ENCODE measurements around the gene KIAA1614.

Gene KIAA1614, protein sequence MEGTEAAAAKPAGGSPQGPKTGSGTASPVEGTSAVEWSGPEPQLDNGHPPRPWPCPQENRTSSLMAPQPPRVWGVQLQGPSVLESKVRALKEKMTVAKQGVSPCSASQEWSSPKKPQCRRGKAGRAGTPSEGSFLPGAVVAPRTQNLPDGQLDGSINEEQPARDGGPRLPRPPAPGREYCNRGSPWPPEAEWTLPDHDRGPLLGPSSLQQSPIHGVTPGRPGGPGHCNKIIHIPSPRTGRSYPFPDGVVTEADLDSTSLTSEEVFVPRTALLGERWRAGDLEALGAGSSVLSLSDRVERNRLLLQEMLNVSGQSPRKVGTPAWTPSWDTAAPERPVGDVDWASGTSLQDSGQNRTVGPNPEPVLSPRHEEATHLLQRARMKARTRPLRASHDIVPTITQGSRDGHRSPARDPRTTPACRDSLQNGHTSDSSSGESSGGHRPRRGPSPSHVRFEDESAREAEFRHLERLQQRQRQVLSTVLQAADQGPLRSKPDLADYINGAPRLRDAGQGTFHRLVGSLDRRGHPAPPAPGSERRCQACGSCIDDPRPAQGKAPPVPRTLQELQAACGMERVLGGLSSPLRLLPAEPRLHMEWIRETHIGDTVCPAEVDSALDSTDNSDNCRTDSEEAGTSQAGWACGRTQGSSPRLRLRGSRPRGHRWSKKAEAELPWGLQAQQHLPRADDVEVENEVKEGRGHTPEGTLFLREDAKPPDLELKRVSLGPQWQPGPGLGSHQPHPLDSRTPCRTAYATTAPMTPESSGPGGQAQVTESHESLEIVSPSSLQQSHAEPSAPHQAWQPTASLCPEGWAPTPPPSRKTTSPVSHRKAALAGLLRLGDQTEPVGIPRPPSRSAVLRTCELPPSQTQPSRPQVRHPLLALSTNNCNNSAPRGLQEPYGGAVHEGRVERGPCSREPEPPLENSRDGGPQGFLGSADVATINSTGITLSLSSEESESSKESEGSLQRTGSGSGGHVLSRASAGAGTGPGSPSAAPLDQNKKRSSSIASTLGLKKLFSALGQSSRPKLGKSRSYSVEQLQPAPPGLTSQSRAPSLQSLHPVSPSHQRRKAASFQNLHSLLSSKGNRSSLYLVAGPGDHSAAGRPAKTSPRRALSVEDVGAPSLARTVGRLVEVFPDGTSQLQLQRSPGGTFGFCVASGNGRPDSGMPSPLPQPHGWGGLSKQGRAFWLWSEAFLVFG
- total RNA-seq, result 0.44 to 0.97 (median 0.52) reads per million in 3 donors

DNA sequence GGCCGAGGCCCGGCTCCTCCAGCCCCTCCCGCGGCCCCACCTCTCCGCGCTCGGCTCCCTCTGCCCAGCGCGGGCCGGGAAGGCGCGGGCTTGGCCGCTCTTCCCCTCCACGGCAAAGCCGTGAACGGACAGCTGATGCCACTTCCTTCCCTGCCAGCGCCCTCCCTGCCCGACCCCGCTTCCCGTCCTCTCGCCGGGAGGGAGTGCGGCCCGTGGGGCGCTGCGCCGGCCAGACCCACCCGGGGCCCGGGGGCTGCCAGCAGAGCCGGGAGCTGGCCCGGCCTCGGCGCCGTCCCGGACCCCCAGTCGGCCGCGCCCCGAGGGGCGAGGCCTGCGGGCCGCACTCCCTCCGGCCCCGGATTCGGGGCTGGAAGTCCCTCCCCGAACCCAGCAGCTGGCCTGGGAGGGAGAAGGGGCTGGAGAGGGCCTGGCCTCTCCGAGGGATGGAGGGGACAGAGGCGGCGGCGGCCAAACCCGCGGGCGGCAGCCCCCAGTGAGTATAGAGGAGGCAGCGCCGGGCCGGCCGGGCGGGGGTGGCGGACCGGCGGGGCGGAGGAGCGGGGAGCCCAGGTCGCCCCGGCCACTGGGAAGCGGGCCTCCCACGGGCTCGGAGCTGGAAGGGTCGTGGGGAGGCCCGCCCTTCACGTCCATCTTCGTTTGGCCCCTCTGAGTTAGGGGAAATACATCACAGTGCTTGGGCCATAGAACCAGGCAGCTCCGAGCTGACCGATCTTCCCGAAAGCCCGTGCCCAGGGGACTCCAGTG is at the start of gene KIAA1614:
TSS of gene KIAA1614 (plus strand) at position 97 of the 765 bp plus-strand sequence. CDS start at position 444, 347 bp downstream.
- DNase-seq, result no peak

DNA sequence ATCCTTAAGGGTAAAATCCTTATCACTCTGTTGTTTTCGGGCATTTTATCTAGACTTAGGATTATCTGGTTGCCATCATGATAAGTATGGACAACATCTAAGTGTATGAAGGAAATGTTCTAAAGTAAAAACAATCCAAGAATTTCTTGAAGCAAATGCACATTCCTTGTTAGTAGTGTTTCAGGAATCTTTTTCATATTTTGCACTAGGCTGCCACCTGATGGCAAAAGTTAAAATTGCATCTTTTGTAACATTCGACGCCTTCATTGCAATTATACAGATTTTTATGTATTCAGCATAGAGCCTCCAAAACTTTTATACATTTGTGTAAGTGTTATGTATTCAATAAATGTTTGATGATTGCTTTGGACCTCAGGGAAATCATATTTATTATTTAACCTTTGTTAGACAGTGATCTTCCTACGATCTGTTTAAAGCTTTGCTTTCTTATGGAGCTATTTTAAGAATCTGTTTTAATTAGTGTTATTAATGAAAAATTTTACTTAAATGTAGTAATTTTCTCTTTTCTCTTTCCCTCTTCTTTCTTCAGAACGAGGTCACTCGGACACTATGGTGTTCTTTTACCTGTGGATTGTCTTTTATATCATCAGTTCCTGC is 49.4 kb upstream of the KIAA1614 start:
- no peak for DNase-seq
- Histone ChIP-seq H3K36me3 (ENCODE audit: control insufficient read depth, insufficient read depth, low read length) (peaks cover 12% of the 10 kb centered on the region), H3K27ac (ENCODE audit: insufficient read depth, low read length, poor library complexity, severe bottlenecking) (no peak overlapping the region), H3K4me3 (ENCODE audit: insufficient read depth, low read depth, low read length, poor library complexity, severe bottlenecking) (no peak overlapping the region), H3K9me3 (ENCODE audit: control insufficient read depth, low read length) (no peaks in the 10 kb centered on the region), H3K4me1 (ENCODE audit: control insufficient read depth, insufficient read depth, low read length, poor library complexity, severe bottlenecking) (no peaks in the 10 kb centered on the region), H3K27me3 (replicated peaks; ENCODE audit: control insufficient read depth, insufficient read depth, low read length, poor library complexity, severe bottlenecking) (no peaks in the 10 kb centered on the region)

More for the DNA sequence above, at the start of gene KIAA1614:
- H3K27me3 ChIP-seq (replicated peaks; ENCODE audit: control insufficient read depth, insufficient read depth, low read length, poor library complexity, severe bottlenecking), result peaks cover 14% of the 10 kb centered on the region
- H3K4me1 ChIP-seq (ENCODE audit: control insufficient read depth, insufficient read depth, low read length, poor library complexity, severe bottlenecking), result peaks cover 6% of the 10 kb centered on the region
- H3K27ac ChIP-seq (ENCODE audit: insufficient read depth, low read length, poor library complexity, severe bottlenecking), result no peak within 1 kb of the TSS
- no peaks in the 10 kb centered on the region for H3K36me3 ChIP-seq (ENCODE audit: control insufficient read depth, insufficient read depth, low read length)
- H3K4me3 ChIP-seq (ENCODE audit: insufficient read depth, low read depth, low read length, poor library complexity, severe bottlenecking), result no peak within 1 kb of the TSS
- H3K9me3 ChIP-seq (ENCODE audit: control insufficient read depth, low read length), result no peaks in the 10 kb centered on the region

DNA sequence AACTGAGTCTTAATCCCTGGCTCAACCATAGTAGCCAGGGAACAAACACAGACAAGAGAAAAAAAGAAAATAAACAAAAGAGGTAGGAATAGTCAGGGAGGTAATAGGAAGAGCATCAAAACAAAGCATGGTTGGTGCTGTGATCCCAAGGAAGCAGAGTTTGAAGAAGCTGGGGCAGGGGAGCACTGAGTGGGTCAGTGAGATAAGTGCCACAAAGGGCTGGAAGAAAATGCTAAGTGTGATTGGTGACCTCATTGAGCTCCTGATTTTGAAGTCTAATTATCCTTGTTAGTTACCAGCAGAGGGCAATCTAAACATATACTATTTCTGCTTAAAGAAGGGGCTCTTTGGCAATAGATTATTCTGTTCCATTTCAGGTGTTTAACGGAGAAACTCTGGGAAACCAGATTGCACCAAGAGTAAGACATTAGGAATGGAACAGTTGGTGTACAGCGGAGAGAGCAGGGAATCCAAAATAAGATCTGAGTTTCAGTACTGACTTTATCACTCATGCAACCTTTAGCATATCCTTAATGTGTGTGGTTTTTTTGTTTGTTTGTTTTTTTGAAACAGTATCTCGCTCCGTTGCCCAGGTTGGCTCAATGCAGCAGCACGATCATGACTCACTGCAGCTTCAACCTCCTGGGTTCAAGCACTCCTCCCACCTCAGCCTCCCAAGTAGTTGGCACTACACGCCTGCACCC is 30.7 kb upstream of the KIAA1614 start:
- H3K4me3 ChIP-seq (ENCODE audit: insufficient read depth, low read depth, low read length, poor library complexity, severe bottlenecking), result no peak overlapping the region
- no peaks in the 10 kb centered on the region for H3K9me3 ChIP-seq (ENCODE audit: control insufficient read depth, low read length)
- H3K36me3 ChIP-seq (ENCODE audit: control insufficient read depth, insufficient read depth, low read length), result peaks cover 9% of the 10 kb centered on the region
- no peak for DNase-seq
- no peaks in the 10 kb centered on the region for H3K4me1 ChIP-seq (ENCODE audit: control insufficient read depth, insufficient read depth, low read length, poor library complexity, severe bottlenecking)
- no peak overlapping the region for H3K27ac ChIP-seq (ENCODE audit: insufficient read depth, low read length, poor library complexity, severe bottlenecking)
- no peaks in the 10 kb centered on the region for H3K27me3 ChIP-seq (replicated peaks; ENCODE audit: control insufficient read depth, insufficient read depth, low read length, poor library complexity, severe bottlenecking)

DNA sequence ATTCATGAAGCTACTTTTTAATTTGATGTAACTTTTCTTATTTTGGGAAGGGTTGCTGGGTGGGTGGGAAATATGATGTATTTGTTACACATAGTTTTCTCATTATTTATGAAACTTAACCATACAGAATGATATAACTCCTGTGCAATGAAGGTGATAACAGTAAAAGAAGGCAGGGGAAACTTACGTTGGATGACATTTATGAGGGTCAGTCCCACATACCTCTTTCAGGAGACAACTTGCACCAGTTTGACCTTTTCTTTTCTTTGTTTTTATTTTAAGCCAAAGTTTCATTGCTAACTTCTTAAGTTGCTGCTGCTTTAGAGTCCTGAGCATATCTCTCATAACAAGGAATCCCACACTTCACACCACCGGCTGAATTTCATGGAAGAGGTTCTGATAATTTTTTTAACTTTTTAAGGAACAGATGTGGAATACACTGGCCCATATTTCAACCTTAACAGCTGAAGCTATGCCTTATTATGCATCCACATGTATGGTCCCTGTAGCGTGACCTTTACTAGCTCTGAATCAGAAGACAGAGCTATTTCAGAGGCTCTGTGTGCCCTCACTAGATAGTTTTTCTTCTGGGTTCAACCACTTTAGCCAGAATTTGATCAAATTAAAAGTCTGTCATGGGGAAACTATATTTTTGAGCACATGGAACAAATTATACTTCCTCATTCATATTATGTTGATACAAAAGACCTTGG is 28.0 kb upstream of the KIAA1614 start:
- Histone ChIP-seq H3K9me3 (ENCODE audit: control insufficient read depth, low read length) (no peaks in the 10 kb centered on the region), H3K27me3 (replicated peaks; ENCODE audit: control insufficient read depth, insufficient read depth, low read length, poor library complexity, severe bottlenecking) (no peaks in the 10 kb centered on the region), H3K4me3 (ENCODE audit: insufficient read depth, low read depth, low read length, poor library complexity, severe bottlenecking) (no peak overlapping the region), H3K36me3 (ENCODE audit: control insufficient read depth, insufficient read depth, low read length) (peaks cover 7% of the 10 kb centered on the region), H3K4me1 (ENCODE audit: control insufficient read depth, insufficient read depth, low read length, poor library complexity, severe bottlenecking) (no peaks in the 10 kb centered on the region), H3K27ac (ENCODE audit: insufficient read depth, low read length, poor library complexity, severe bottlenecking) (no peak overlapping the region)
- no peak for DNase-seq

DNA sequence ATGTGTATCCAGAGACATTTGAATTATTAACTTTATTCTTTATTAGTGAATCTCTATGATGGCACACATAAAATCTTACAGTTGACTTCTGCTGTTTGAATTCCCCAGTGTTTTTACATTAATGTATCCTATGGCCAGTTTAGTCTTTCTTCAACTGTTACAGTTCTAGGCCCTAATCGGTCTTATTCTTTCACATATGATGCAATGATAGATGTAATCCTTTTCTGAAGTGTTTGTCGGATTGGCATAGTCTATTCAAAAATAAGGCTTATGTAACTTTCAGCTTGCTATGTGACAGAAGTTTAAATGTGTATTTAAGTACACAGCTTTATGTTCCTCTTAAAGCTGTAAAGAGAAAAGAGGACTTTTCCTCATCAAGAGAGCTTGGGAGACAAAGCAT is 26.4 kb upstream of the KIAA1614 start:
- H3K27ac ChIP-seq (ENCODE audit: insufficient read depth, low read length, poor library complexity, severe bottlenecking), result no peak overlapping the region
- no peaks in the 10 kb centered on the region for H3K36me3 ChIP-seq (ENCODE audit: control insufficient read depth, insufficient read depth, low read length)
- no peak overlapping the region for H3K4me3 ChIP-seq (ENCODE audit: insufficient read depth, low read depth, low read length, poor library complexity, severe bottlenecking)
- no peaks in the 10 kb centered on the region for H3K27me3 ChIP-seq (replicated peaks; ENCODE audit: control insufficient read depth, insufficient read depth, low read length, poor library complexity, severe bottlenecking)
- no peaks in the 10 kb centered on the region for H3K9me3 ChIP-seq (ENCODE audit: control insufficient read depth, low read length)
- H3K4me1 ChIP-seq (ENCODE audit: control insufficient read depth, insufficient read depth, low read length, poor library complexity, severe bottlenecking), result no peaks in the 10 kb centered on the region
- DNase-seq, result no peak

DNA sequence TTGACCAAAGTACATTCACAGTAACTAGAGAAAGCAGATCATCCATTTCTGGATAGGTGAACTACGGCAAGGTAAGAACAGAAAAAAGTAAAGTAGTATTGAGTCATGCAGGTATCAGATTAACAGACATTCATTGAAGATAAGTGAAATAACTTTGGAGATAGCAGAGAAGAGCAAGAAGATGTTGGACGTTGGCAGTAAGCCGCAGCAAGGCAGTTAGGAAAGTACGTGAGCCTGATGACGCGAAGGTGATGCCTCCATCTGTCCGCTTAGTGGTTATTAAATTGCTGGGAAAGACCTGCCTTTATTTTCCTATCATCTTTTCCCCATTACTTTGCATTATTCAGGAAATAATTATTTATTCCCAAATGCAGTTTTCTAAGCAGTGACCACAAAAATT is 24.9 kb upstream of the KIAA1614 start:
- no peaks in the 10 kb centered on the region for H3K9me3 ChIP-seq (ENCODE audit: control insufficient read depth, low read length)
- DNase-seq, result no peak

DNA sequence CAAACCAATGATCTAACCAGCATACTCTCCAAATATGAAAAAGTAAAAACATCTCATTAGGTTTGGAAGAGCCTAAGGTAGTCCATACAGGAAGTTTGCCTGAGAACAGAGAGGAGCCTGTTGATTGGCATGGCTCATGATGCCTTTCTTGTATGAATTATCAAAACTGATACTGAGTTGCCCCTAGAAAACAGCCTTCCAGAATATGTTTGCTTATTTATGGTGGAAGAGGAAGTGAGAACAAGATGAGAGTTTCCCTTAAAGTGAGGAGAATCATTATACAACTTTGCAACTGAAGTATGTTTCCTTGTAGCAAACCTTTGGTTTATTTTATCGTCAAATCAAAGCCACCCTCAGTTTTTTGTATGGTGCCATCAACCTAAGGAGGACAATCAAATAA is 23.8 kb upstream of the KIAA1614 start:
- Histone ChIP-seq H3K4me3 (ENCODE audit: insufficient read depth, low read depth, low read length, poor library complexity, severe bottlenecking) (no peak overlapping the region), H3K4me1 (ENCODE audit: control insufficient read depth, insufficient read depth, low read length, poor library complexity, severe bottlenecking) (no peaks in the 10 kb centered on the region), H3K27ac (ENCODE audit: insufficient read depth, low read length, poor library complexity, severe bottlenecking) (no peak overlapping the region), H3K36me3 (ENCODE audit: control insufficient read depth, insufficient read depth, low read length) (no peaks in the 10 kb centered on the region), H3K9me3 (ENCODE audit: control insufficient read depth, low read length) (no peaks in the 10 kb centered on the region), H3K27me3 (replicated peaks; ENCODE audit: control insufficient read depth, insufficient read depth, low read length, poor library complexity, severe bottlenecking) (no peaks in the 10 kb centered on the region)
- no peak for DNase-seq

More for the DNA sequence above, 24.9 kb upstream of the KIAA1614 start:
- H3K4me1 ChIP-seq (ENCODE audit: control insufficient read depth, insufficient read depth, low read length, poor library complexity, severe bottlenecking), result no peaks in the 10 kb centered on the region
- no peaks in the 10 kb centered on the region for H3K27me3 ChIP-seq (replicated peaks; ENCODE audit: control insufficient read depth, insufficient read depth, low read length, poor library complexity, severe bottlenecking)
- no peaks in the 10 kb centered on the region for H3K36me3 ChIP-seq (ENCODE audit: control insufficient read depth, insufficient read depth, low read length)
- H3K27ac ChIP-seq (ENCODE audit: insufficient read depth, low read length, poor library complexity, severe bottlenecking), result no peak overlapping the region
- no peak overlapping the region for H3K4me3 ChIP-seq (ENCODE audit: insufficient read depth, low read depth, low read length, poor library complexity, severe bottlenecking)

DNA sequence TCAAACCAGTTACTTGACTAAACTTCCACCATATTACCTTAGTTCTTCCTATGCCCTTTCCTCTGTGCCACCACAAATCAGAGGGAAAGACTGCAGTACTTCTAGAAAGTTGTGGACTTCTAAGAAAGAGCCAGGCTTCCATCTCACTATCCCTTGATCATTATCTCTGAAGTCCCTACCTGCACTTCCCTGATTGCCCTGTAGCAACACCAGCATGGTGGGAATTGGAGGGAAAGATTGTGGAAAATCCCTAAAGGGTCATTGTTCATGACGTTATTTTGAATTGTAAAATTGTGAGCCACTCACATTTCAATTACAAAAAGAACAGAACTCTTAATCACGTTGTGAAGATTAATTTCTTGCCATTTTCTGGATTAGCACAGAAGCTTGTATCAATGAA is 23.4 kb upstream of the KIAA1614 start:
- no peaks in the 10 kb centered on the region for H3K36me3 ChIP-seq (ENCODE audit: control insufficient read depth, insufficient read depth, low read length)
- H3K9me3 ChIP-seq (ENCODE audit: control insufficient read depth, low read length), result no peaks in the 10 kb centered on the region
- H3K27ac ChIP-seq (ENCODE audit: insufficient read depth, low read length, poor library complexity, severe bottlenecking), result no peak overlapping the region
- no peaks in the 10 kb centered on the region for H3K27me3 ChIP-seq (replicated peaks; ENCODE audit: control insufficient read depth, insufficient read depth, low read length, poor library complexity, severe bottlenecking)
- DNase-seq, result no peak
- no peak overlapping the region for H3K4me3 ChIP-seq (ENCODE audit: insufficient read depth, low read depth, low read length, poor library complexity, severe bottlenecking)
- no peaks in the 10 kb centered on the region for H3K4me1 ChIP-seq (ENCODE audit: control insufficient read depth, insufficient read depth, low read length, poor library complexity, severe bottlenecking)

All from effector memory CD4-positive, alpha-beta T cell (primary cell).